ENCODE measurements around the gene ZNF182.

DNA sequence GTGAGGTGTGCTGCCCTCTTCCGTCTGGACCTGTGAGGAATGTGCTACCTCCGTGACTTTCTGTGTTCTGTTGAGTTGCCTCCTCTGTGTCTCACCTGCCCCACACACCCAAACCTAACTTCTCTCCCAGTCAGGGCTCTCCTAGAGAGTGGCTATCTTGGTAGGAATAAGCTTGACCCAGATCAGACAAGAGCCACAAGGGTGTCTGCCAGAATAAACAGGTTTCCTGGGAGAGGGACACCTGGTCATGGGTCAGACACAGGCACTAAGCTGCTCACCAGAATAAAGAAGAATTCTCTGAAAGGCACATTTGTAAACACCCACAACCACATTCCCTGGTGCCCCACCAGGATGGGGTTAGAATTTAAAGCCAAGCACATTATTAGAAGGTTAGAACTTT, 11.1 kb downstream of the ZNF182 start:
- TF ChIP-seq YY1 (IDR thresholded peaks at IDR 0.05; ENCODE audit: low read depth) (no peak), EGR1 (IDR thresholded peaks at IDR 0.05) (no peak), EP300 (IDR thresholded peaks at IDR 0.05; ENCODE audit: borderline replicate concordance) (no peak), NFIC (IDR thresholded peaks at IDR 0.05) (no peak), RAD21 (IDR thresholded peaks at IDR 0.05; ENCODE audit: low read depth) (no peak), FOXM1 (IDR thresholded peaks at IDR 0.05; ENCODE audit: borderline replicate concordance, low read depth) (no peak)
- TF ChIP-seq, protein P1, sequence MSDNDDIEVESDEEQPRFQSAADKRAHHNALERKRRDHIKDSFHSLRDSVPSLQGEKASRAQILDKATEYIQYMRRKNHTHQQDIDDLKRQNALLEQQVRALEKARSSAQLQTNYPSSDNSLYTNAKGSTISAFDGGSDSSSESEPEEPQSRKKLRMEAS (IDR thresholded peaks at IDR 0.05): no peak

Data from Ishikawa (cell line).